Transverse colon (tissue), 4 donors: Measurements from ENCODE around the gene IL4. TPM values are rescaled to one million over a fixed set of nuclear protein-coding genes. Genes with fewer than 3 reads are reported as not detected.

Source experiments
- DNase-seq: peaks from one replicate; pipeline ENCODE4 v3.0.0-alpha.2; 2019
- H3K27ac ChIP-seq, 4 donors: fragments of 200-600 bp; sonication (generic); 2 replicates each; pipeline ENCODE4 v1.5.1; 2016 to 2018; ENCODE audit warnings: inconsistent platforms in 4 of 4
- H3K27me3 ChIP-seq: fragments of 200-600 bp; sonication (generic); 2 replicates; pipeline ENCODE4 v1.5.1; 2017; ENCODE audit warnings: inconsistent platforms
- H3K36me3 ChIP-seq, 4 donors: fragments of 200-600 bp; sonication (generic); 2 replicates each; pipeline ENCODE4 v1.5.1; 2017 to 2019; ENCODE audit warnings: inconsistent platforms in 4 of 4
- H3K4me1 ChIP-seq, 4 donors: fragments of 200-600 bp; sonication (generic); 2 replicates each; pipeline ENCODE4 v1.5.1; 2017 to 2020; ENCODE audit warnings: inconsistent platforms in 4 of 4
- H3K4me3 ChIP-seq, 4 donors: fragments of 200-600 bp; sonication (generic); 1 replicate in 1 of 4; 2 replicates in 3 of 4; pipeline versions ENCODE4 v1.5.1 to v1.6.1; 2017 to 2019; ENCODE audit warnings: inconsistent platforms in 4 of 4
- H3K9me3 ChIP-seq, 2 donors: fragments of 200-600 bp; sonication (generic); 2 replicates each; pipeline ENCODE4 v1.5.1; 2017 to 2019; ENCODE audit warnings: inconsistent platforms in 2 of 2
- EP300 ChIP-seq: sonication (generic); formaldehyde crosslinking; IDR thresholded peaks from one replicate; pipeline ENCODE4 v1.6.1; 2017; ENCODE audit warnings: antibody characterized with exemption, low read depth
- POLR2A ChIP-seq: fragments of 450-650 bp; IDR thresholded peaks from one replicate; pipeline ENCODE4 v1.6.1; 2016; ENCODE audit warnings: antibody characterized with exemption, mild to moderate bottlenecking, moderate library complexity
- POLR2AphosphoS5 ChIP-seq, 3 donors: sonication (generic); formaldehyde crosslinking; IDR thresholded peaks; one replicate each; pipeline ENCODE4 v1.6.1; 2016; ENCODE audit warnings: antibody characterized with exemption in 3 of 3
- WGBS, 2 donors: methylation state at CpG; one replicate each; pipeline ENCODE4 v1.1.5; 2018; ENCODE audit warnings: low coverage in 1 of 2; 5-methylcytosine and 5-hydroxymethylcytosine counted together
- in situ Hi-C, 4 donors: fragments of 200-750 bp; cut with MboI; loops; one replicate each; pipeline versions ENCODE4 v1.15.0 to v1.15.1; 2017; ENCODE audit warnings: low sequenced_read_pairs in 3 of 4, low pct_ligation_motif_present in 1 of 4, low pct_unique_long_range_greater_than_20kb in 1 of 4
- intact Hi-C: fragments of 100-400 bp; cut with DNase I; formaldehyde crosslinking; loops from one replicate; pipeline ENCODE4 v1.15.1; 2023; ENCODE audit warnings: low total_unique reads
- total RNA-seq, 4 donors: library from RNA; depleted of rRNA; stranded (reverse); fragments of >200 nt; gene quantifications; one replicate each; pipeline ENCODE4 v1.1.0, GENCODE V29; 2016
- TF ChIP-seq, protein P1 (sequence below), 5 experiments: fragments of 200-600 bp in 3 of 5; fragments of 450-650 bp in 2 of 5; sonication (generic) in 3 of 5; IDR thresholded peaks; 1 replicate in 2 of 5; 2 replicates in 3 of 5; pipeline ENCODE4 v1.5.1; 2016 to 2017; ENCODE audit warnings: antibody characterized with exemption in 5 of 5, inconsistent platforms in 3 of 5, mild to moderate bottlenecking in 2 of 5, moderate library complexity in 1 of 5

The IL4 gene
- total RNA-seq, 4 donors from 2014 or later, result not detected

- no peaks in the 10 kb centered on the region for H3K4me1 ChIP-seq
- DNase-seq, result no peak
- intact Hi-C loops, result no loop called here
- no peaks in the 10 kb centered on the region for H3K9me3 ChIP-seq
- H3K36me3 ChIP-seq, result no peaks in the 10 kb centered on the region
- no peaks in the 10 kb centered on the region for H3K27me3 ChIP-seq
- in situ Hi-C loops, result no loop called here
- H3K27ac ChIP-seq, result no peak overlapping the region
- no peak overlapping the region for H3K4me3 ChIP-seq
- WGBS, 2 donors, result 93 to 94% methylated on average over 2 of the region's 2 CpGs
- TF ChIP-seq POLR2AphosphoS5 (IDR thresholded peaks at IDR 0.05) (no peak), POLR2A (no peak), EP300 (no peak)
- TF ChIP-seq, protein P1, sequence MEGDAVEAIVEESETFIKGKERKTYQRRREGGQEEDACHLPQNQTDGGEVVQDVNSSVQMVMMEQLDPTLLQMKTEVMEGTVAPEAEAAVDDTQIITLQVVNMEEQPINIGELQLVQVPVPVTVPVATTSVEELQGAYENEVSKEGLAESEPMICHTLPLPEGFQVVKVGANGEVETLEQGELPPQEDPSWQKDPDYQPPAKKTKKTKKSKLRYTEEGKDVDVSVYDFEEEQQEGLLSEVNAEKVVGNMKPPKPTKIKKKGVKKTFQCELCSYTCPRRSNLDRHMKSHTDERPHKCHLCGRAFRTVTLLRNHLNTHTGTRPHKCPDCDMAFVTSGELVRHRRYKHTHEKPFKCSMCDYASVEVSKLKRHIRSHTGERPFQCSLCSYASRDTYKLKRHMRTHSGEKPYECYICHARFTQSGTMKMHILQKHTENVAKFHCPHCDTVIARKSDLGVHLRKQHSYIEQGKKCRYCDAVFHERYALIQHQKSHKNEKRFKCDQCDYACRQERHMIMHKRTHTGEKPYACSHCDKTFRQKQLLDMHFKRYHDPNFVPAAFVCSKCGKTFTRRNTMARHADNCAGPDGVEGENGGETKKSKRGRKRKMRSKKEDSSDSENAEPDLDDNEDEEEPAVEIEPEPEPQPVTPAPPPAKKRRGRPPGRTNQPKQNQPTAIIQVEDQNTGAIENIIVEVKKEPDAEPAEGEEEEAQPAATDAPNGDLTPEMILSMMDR (IDR thresholded peaks at IDR 0.05), result no peak
Observed at GRCh38 chr5:132725745-132726144, 52.0 kb downstream of the IL4 start.

DNA sequence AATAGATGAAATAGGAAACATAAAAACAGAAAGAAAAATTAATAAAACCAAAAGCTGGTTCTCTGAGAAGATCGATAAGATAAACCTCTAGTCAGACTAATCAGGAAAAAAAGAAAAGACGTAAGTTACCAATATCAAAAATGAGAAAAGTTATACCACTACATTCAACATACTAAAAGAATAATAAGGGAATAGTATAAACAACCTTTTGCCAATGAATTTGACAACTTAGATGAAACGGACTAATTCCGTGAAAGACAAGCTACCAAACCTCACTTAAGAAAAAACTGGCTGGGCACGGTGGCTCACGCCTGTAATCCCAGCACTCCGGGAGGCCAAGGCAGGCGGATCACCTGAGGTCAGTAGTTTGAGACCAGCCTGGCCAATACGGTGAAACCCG lies 56.1 kb downstream of the IL4 start:
- H3K4me1 ChIP-seq, result no peaks in the 10 kb centered on the region
- H3K9me3 ChIP-seq, result no peaks in the 10 kb centered on the region
- no peak overlapping the region for H3K27ac ChIP-seq
- intact Hi-C loops, result no loop called here
- WGBS, 2 donors, result 95 to 97% methylated on average over 10 of the region's 10 CpGs
- no peaks in the 10 kb centered on the region for H3K36me3 ChIP-seq
- DNase-seq, result no peak
- no peaks in the 10 kb centered on the region for H3K27me3 ChIP-seq
- TF ChIP-seq EP300, result no peak
- in situ Hi-C loops, result no loop called here
- H3K4me3 ChIP-seq, result no peak overlapping the region

Other genes starting within 250 kb of the IL4 start
- gene IRF1, start 183.2 kb upstream of the IL4 start, total RNA-seq, result 10 to 100 TPM; 40.8 to 86.9 (median 65.5) TPM
- not detected for gene IL5, start 130.5 kb upstream of the IL4 start, total RNA-seq
- gene RAD50, start 117.0 kb upstream of the IL4 start, total RNA-seq, result 10 to 100 TPM; 35.8 to 47.5 (median 41.3) TPM
- not detected for gene IL13, start 15.8 kb upstream of the IL4 start, total RNA-seq
- 1 to 10 TPM; 1.9 to 7.0 (median 2.8) TPM for gene KIF3A, start 63.6 kb downstream of the IL4 start, total RNA-seq
- gene CCNI2, start 73.4 kb downstream of the IL4 start, total RNA-seq, result 10 to 100 TPM in 1 of 4 donors, 1 to 10 TPM in 3; 3.0 to 13.0 (median 7.1) TPM
- 10 to 100 TPM; 38.4 to 70.7 (median 53.5) TPM for gene SEPTIN8, start 103.2 kb downstream of the IL4 start, total RNA-seq
- gene SOWAHA, start 139.3 kb downstream of the IL4 start, total RNA-seq, result 10 to 100 TPM; 35.2 to 93.5 (median 76.0) TPM
- 100 to 1,000 TPM in 1 of 4 donors, 10 to 100 TPM in 3; 65.3 to 244 (median 77.3) TPM for gene SHROOM1, start 156.7 kb downstream of the IL4 start, total RNA-seq
- under 1 TPM in 2 of 4 donors, not detected in 2; 0.27 to 0.79 TPM for gene GDF9, start 192.5 kb downstream of the IL4 start, total RNA-seq
- 100 to 1,000 TPM; 117 to 311 (median 239) TPM for gene UQCRQ, start 192.7 kb downstream of the IL4 start, total RNA-seq
- gene LEAP2, start 199.7 kb downstream of the IL4 start, total RNA-seq, result 1 to 10 TPM in 3 of 4 donors, under 1 TPM in 1; 0.20 to 5.9 (median 5.1) TPM